ENCODE data around the gene CACHD1. TPM values are rescaled to one million over a fixed set of nuclear protein-coding genes. Genes with fewer than 3 reads are reported as not detected.

Gene CACHD1
- total and polyA plus RNA-seq, 11 donors = 0.89 to 10.0 (median 2.4) TPM

- intact Hi-C loops (cut with DNase I) = no loop called here
- DNase-seq = no peak
- TF ChIP-seq CTCF (IDR thresholded peaks at IDR 0.05) (no peak), POLR2A (IDR thresholded peaks at IDR 0.05) (no peak)
Measured at GRCh38 chr1:64564891-64565290, 95.0 kb downstream of the CACHD1 start.

GRCh38 chr1:64567426-64568170 lies 97.7 kb downstream of the CACHD1 start:
- no peak for DNase-seq
- TF ChIP-seq POLR2A (IDR thresholded peaks at IDR 0.05) (no peak), CTCF (IDR thresholded peaks at IDR 0.05) (no peak)
- H3K9me3 ChIP-seq = peaks cover 0 to 11% (median 4%) of the 10 kb centered on the region in 12 donors
- peaks cover 0 to 5% (median 0%) of the 10 kb centered on the region in 9 donors for H3K27me3 ChIP-seq
- H3K4me1 ChIP-seq = peaks cover 0 to 2% (median 0%) of the 10 kb centered on the region in 12 donors
- no peak overlapping the region for H3K4me3 ChIP-seq
- intact Hi-C loops (cut with DNase I) = no loop called here
- WGBS, 4 donors = 64 to 81% (median 78%) methylated on average over 7 of the region's 7 CpGs
- no peaks in the 10 kb centered on the region for H3K36me3 ChIP-seq
- H3K27ac ChIP-seq = no peak overlapping the region
- no peak for ATAC-seq

More at GRCh38 chr1:64564891-64565290, 95.0 kb downstream of the CACHD1 start:
- Histone ChIP-seq H3K27ac (no peak overlapping the region), H3K9me3 (peaks cover 0 to 19% (median 4%) of the 10 kb centered on the region in 12 donors), H3K4me1 (no peaks in the 10 kb centered on the region), H3K36me3 (no peaks in the 10 kb centered on the region), H3K27me3 (peaks cover 0 to 5% (median 0%) of the 10 kb centered on the region in 9 donors), H3K4me3 (no peak overlapping the region)
- no peak for ATAC-seq
- 93 to 99% (median 95%) methylated on average over 3 of the region's 3 CpGs for WGBS, 4 donors

GRCh38 chr1:64568171-64568450 lies 98.2 kb downstream of the CACHD1 start:
- H3K36me3 ChIP-seq = no peaks in the 10 kb centered on the region
- 66 to 71% (median 68%) methylated on average over 4 of the region's 4 CpGs for WGBS, 4 donors
- H3K4me1 ChIP-seq = peaks cover 0 to 2% (median 0%) of the 10 kb centered on the region in 12 donors
- no peak overlapping the region for H3K4me3 ChIP-seq
- intact Hi-C loops (cut with DNase I) = no loop called here
- TF ChIP-seq POLR2A (IDR thresholded peaks at IDR 0.05) = no peak
- TF ChIP-seq CTCF (IDR thresholded peaks at IDR 0.05) = no peak
- no peak for DNase-seq
- peaks cover 0 to 5% (median 0%) of the 10 kb centered on the region in 9 donors for H3K27me3 ChIP-seq
- no peak overlapping the region for H3K27ac ChIP-seq
- ATAC-seq = no peak
- peaks cover 0 to 6% (median 1%) of the 10 kb centered on the region in 12 donors for H3K9me3 ChIP-seq

GRCh38 chr1:64569411-64569810 lies 99.5 kb downstream of the CACHD1 start:
- peaks cover 0 to 5% (median 0%) of the 10 kb centered on the region in 9 donors for H3K27me3 ChIP-seq
- intact Hi-C loops (cut with DNase I) = no loop called here
- ATAC-seq (no peak), DNase-seq (no peak)
- TF ChIP-seq CTCF (IDR thresholded peaks at IDR 0.05) (no peak), POLR2A (IDR thresholded peaks at IDR 0.05) (no peak)
- 72 to 90% (median 81%) methylated on average over 4 of the region's 4 CpGs for WGBS, 4 donors
- H3K36me3 ChIP-seq = no peaks in the 10 kb centered on the region
- H3K9me3 ChIP-seq = no peaks in the 10 kb centered on the region
- H3K4me3 ChIP-seq = no peak overlapping the region
- H3K27ac ChIP-seq = no peak overlapping the region
- H3K4me1 ChIP-seq = peaks cover 0 to 2% (median 0%) of the 10 kb centered on the region in 12 donors
